ENCODE data around the gene MCC.

The MCC gene

GRCh38 chr5:113084402-113085083, 403.7 kb downstream of the MCC start:
- no peak overlapping the region for H3K4ac ChIP-seq (ENCODE audit: low read depth in 1 of 2, low read length in 2 of 2)
- H3K36me3 ChIP-seq (ENCODE audit: control insufficient read depth in 1 of 2, insufficient read depth in 2 of 2, low read depth in 1 of 2, low read length in 2 of 2) = peaks cover 2 to 43% of the 10 kb centered on the region in 2 experiments
- H3K4me1 ChIP-seq (ENCODE audit: control insufficient read depth, insufficient read depth, low read depth, low read length) = peaks cover 8% of the 10 kb centered on the region
- H2AFZ ChIP-seq (ENCODE audit: low read depth, low read length) = no peak overlapping the region
- DNase-seq = peak; percentile 26
- no peaks in the 10 kb centered on the region for H3K79me1 ChIP-seq (replicated peaks; ENCODE audit: low read length, poor library complexity, severe bottlenecking)
- no peak overlapping the region for H3K4me2 ChIP-seq (ENCODE audit: low read length, poor library complexity, severe bottlenecking)
- no peak overlapping the region for H3K27ac ChIP-seq (ENCODE audit: low read length, poor library complexity, severe bottlenecking)
- H2BK15ac ChIP-seq (ENCODE audit: low read depth, poor library complexity, severe bottlenecking) = no peak overlapping the region
- no peak overlapping the region for H4K8ac ChIP-seq (ENCODE audit: low read length)
- no peak overlapping the region for H3K23ac ChIP-seq (ENCODE audit: low read length in 2 of 2)
- H2BK5ac ChIP-seq (ENCODE audit: low read depth, low read length, poor library complexity, severe bottlenecking) = no peak overlapping the region
- H3K18ac ChIP-seq (ENCODE audit: low read depth in 1 of 2, low read length in 2 of 2) = no peak overlapping the region
- WGBS = 34% methylated on average over 3 of the region's 3 CpGs
- H2BK12ac ChIP-seq (ENCODE audit: low read length in 2 of 2) = no peak overlapping the region
- no peak overlapping the region for H3K9ac ChIP-seq (ENCODE audit: low read length)
- H3K4me3 ChIP-seq (ENCODE audit: insufficient read depth in 1 of 2, low read depth in 1 of 2, low read length in 2 of 2) = no peak overlapping the region
- H2BK120ac ChIP-seq (ENCODE audit: low read depth, low read length) = no peak overlapping the region
- H3K9me3 ChIP-seq (ENCODE audit: control insufficient read depth, low read length) = no peaks in the 10 kb centered on the region
- H4K91ac ChIP-seq (ENCODE audit: low read length) = no peak overlapping the region
- no peak overlapping the region for H3K14ac ChIP-seq (ENCODE audit: low read length in 2 of 2)
- H3K27me3 ChIP-seq (ENCODE audit: control insufficient read depth in 1 of 2, insufficient read depth in 1 of 2, low read length in 2 of 2) = no peaks in the 10 kb centered on the region
- H2AK5ac ChIP-seq (ENCODE audit: low read length, severe bottlenecking) = no peak overlapping the region

- Histone ChIP-seq H3K4me2 (ENCODE audit: low read length, poor library complexity, severe bottlenecking) (no peak overlapping the region), H3K36me3 (ENCODE audit: control insufficient read depth in 1 of 2, insufficient read depth in 2 of 2, low read depth in 1 of 2, low read length in 2 of 2) (peaks cover 2 to 37% of the 10 kb centered on the region in 2 experiments), H3K23ac (ENCODE audit: low read length in 2 of 2) (no peak overlapping the region), H3K9ac (ENCODE audit: low read length) (no peak overlapping the region), H3K9me3 (ENCODE audit: control insufficient read depth, low read length) (no peaks in the 10 kb centered on the region), H2AK5ac (ENCODE audit: low read length, severe bottlenecking) (no peak overlapping the region), H3K4ac (ENCODE audit: low read depth in 1 of 2, low read length in 2 of 2) (no peak overlapping the region), H3K27ac (ENCODE audit: low read length, poor library complexity, severe bottlenecking) (no peak overlapping the region), H3K4me1 (ENCODE audit: control insufficient read depth, insufficient read depth, low read depth, low read length) (peaks cover 8% of the 10 kb centered on the region), H4K91ac (ENCODE audit: low read length) (no peak overlapping the region), H2BK5ac (ENCODE audit: low read depth, low read length, poor library complexity, severe bottlenecking) (no peak overlapping the region), H3K18ac (ENCODE audit: low read depth in 1 of 2, low read length in 2 of 2) (no peak overlapping the region), H3K4me3 (ENCODE audit: insufficient read depth in 1 of 2, low read depth in 1 of 2, low read length in 2 of 2) (no peak overlapping the region), H2BK15ac (ENCODE audit: low read depth, poor library complexity, severe bottlenecking) (no peak overlapping the region), H3K14ac (ENCODE audit: low read length in 2 of 2) (no peak overlapping the region), H3K79me1 (replicated peaks; ENCODE audit: low read length, poor library complexity, severe bottlenecking) (no peaks in the 10 kb centered on the region), H2BK12ac (ENCODE audit: low read length in 2 of 2) (no peak overlapping the region), H2AFZ (ENCODE audit: low read depth, low read length) (no peak overlapping the region), H4K8ac (ENCODE audit: low read length) (no peak overlapping the region), H3K27me3 (ENCODE audit: control insufficient read depth in 1 of 2, insufficient read depth in 1 of 2, low read length in 2 of 2) (no peaks in the 10 kb centered on the region), H2BK120ac (ENCODE audit: low read depth, low read length) (no peak overlapping the region)
- DNase-seq = no peak
Observed at GRCh38 chr5:113083481-113083880, 404.8 kb downstream of the MCC start.

- WGBS = 100% methylated on average over 5 of the region's 7 CpGs
- Histone ChIP-seq H3K4me2 (ENCODE audit: low read length, poor library complexity, severe bottlenecking) (no peak overlapping the region), H2BK5ac (ENCODE audit: low read depth, low read length, poor library complexity, severe bottlenecking) (no peak overlapping the region), H3K4ac (ENCODE audit: low read depth in 1 of 2, low read length in 2 of 2) (no peak overlapping the region), H3K23ac (ENCODE audit: low read length in 2 of 2) (no peak overlapping the region), H3K27me3 (ENCODE audit: control insufficient read depth in 1 of 2, insufficient read depth in 1 of 2, low read length in 2 of 2) (no peaks in the 10 kb centered on the region), H2BK12ac (ENCODE audit: low read length in 2 of 2) (no peak overlapping the region), H3K4me3 (ENCODE audit: insufficient read depth in 1 of 2, low read depth in 1 of 2, low read length in 2 of 2) (no peak overlapping the region), H3K9ac (ENCODE audit: low read length) (peak overlapping the region; percentile 61), H3K4me1 (ENCODE audit: control insufficient read depth, insufficient read depth, low read depth, low read length) (peaks cover 8% of the 10 kb centered on the region), H4K91ac (ENCODE audit: low read length) (no peak overlapping the region), H2BK120ac (ENCODE audit: low read depth, low read length) (no peak overlapping the region), H2AK5ac (ENCODE audit: low read length, severe bottlenecking) (no peak overlapping the region), H3K9me3 (ENCODE audit: control insufficient read depth, low read length) (no peaks in the 10 kb centered on the region), H3K14ac (ENCODE audit: low read length in 2 of 2) (no peak overlapping the region), H2BK15ac (ENCODE audit: low read depth, poor library complexity, severe bottlenecking) (no peak overlapping the region), H3K79me1 (replicated peaks; ENCODE audit: low read length, poor library complexity, severe bottlenecking) (no peaks in the 10 kb centered on the region), H4K8ac (ENCODE audit: low read length) (no peak overlapping the region), H3K36me3 (ENCODE audit: control insufficient read depth in 1 of 2, insufficient read depth in 2 of 2, low read depth in 1 of 2, low read length in 2 of 2) (peaks cover 2 to 34% of the 10 kb centered on the region in 2 experiments), H3K27ac (ENCODE audit: low read length, poor library complexity, severe bottlenecking) (no peak overlapping the region), H3K18ac (ENCODE audit: low read depth in 1 of 2, low read length in 2 of 2) (no peak overlapping the region), H2AFZ (ENCODE audit: low read depth, low read length) (no peak overlapping the region)
- DNase-seq = no peak
Observed at GRCh38 chr5:113082547-113082905, 405.7 kb downstream of the MCC start.

- Histone ChIP-seq H2AK5ac (ENCODE audit: low read length, severe bottlenecking) (no peak overlapping the region), H3K14ac (ENCODE audit: low read length in 2 of 2) (no peak overlapping the region), H3K23ac (ENCODE audit: low read length in 2 of 2) (no peak overlapping the region), H2BK12ac (ENCODE audit: low read length in 2 of 2) (no peak overlapping the region), H3K27me3 (ENCODE audit: control insufficient read depth in 1 of 2, insufficient read depth in 1 of 2, low read length in 2 of 2) (no peaks in the 10 kb centered on the region), H4K91ac (ENCODE audit: low read length) (no peak overlapping the region), H3K9ac (ENCODE audit: low read length) (peak overlapping the region; percentile 61), H2BK5ac (ENCODE audit: low read depth, low read length, poor library complexity, severe bottlenecking) (no peak overlapping the region), H3K4me1 (ENCODE audit: control insufficient read depth, insufficient read depth, low read depth, low read length) (peaks cover 8% of the 10 kb centered on the region), H2BK15ac (ENCODE audit: low read depth, poor library complexity, severe bottlenecking) (no peak overlapping the region), H3K9me3 (ENCODE audit: control insufficient read depth, low read length) (no peaks in the 10 kb centered on the region), H3K36me3 (ENCODE audit: control insufficient read depth in 1 of 2, insufficient read depth in 2 of 2, low read depth in 1 of 2, low read length in 2 of 2) (peaks cover 2 to 34% of the 10 kb centered on the region in 2 experiments), H3K18ac (ENCODE audit: low read depth in 1 of 2, low read length in 2 of 2) (no peak overlapping the region), H3K79me1 (replicated peaks; ENCODE audit: low read length, poor library complexity, severe bottlenecking) (no peaks in the 10 kb centered on the region), H4K8ac (ENCODE audit: low read length) (no peak overlapping the region), H3K4ac (ENCODE audit: low read depth in 1 of 2, low read length in 2 of 2) (no peak overlapping the region), H2AFZ (ENCODE audit: low read depth, low read length) (no peak overlapping the region), H3K27ac (ENCODE audit: low read length, poor library complexity, severe bottlenecking) (no peak overlapping the region), H3K4me3 (ENCODE audit: insufficient read depth in 1 of 2, low read depth in 1 of 2, low read length in 2 of 2) (no peak overlapping the region), H2BK120ac (ENCODE audit: low read depth, low read length) (no peak overlapping the region), H3K4me2 (ENCODE audit: low read length, poor library complexity, severe bottlenecking) (no peak overlapping the region)
- DNase-seq = peak; percentile 52
- WGBS = 88% methylated on average over 5 of the region's 5 CpGs
Observed at GRCh38 chr5:113081881-113082546, 406.2 kb downstream of the MCC start.
